Measurements from ENCODE around the gene VPS54.

- TF ChIP-seq CTCF (IDR thresholded peaks at IDR 0.05) (no peak), POLR2A (IDR thresholded peaks at IDR 0.05) (no peak), POLR2AphosphoS5 (IDR thresholded peaks at IDR 0.05) (no peak)
Measured at GRCh38 chr2:63865159-63865799, 153.9 kb downstream of the VPS54 start.
